Natural killer cell (primary cell): ENCODE data around the gene SSUH2. TPM values are rescaled to one million over a fixed set of nuclear protein-coding genes. Genes with fewer than 3 reads are reported as not detected.

Experiments used
- ATAC-seq, 3 donors: fragments of 150-1000 bp in 2 of 3; fragments of 200-7000 bp in 1 of 3; cut with Tn5 transposase; 1 replicate in 1 of 3; 2 replicates in 2 of 3; pipeline ENCODE4 v1.10.0; 2021; ENCODE audit warnings: mild to moderate bottlenecking in 2 of 3, moderate library complexity in 2 of 3
- DNase-seq, 2 donors: peaks; one replicate each; pipeline versions ENCODE4 v3.0.0 to v3.0.0-alpha.2; 2013 to 2021; ENCODE audit warnings: mixed read lengths in 1 of 2
- H3K27ac ChIP-seq: one replicate; pipeline ENCODE4 v1.5.1; 2013; ENCODE audit warnings: mild to moderate bottlenecking, low read length
- H3K27me3 ChIP-seq: one replicate; pipeline ENCODE4 v1.6.1; 2013; ENCODE audit warnings: low read length; ENCODE audit not compliant: control insufficient read depth, insufficient read depth
- H3K36me3 ChIP-seq: one replicate; pipeline ENCODE4 v1.6.1; 2013; ENCODE audit warnings: low read length; ENCODE audit not compliant: control insufficient read depth, insufficient read depth
- H3K4me1 ChIP-seq: one replicate; pipeline ENCODE4 v1.6.1; 2013; ENCODE audit warnings: low read length; ENCODE audit not compliant: control insufficient read depth, insufficient read depth
- H3K4me3 ChIP-seq: one replicate; pipeline ENCODE4 v1.5.1; 2013; ENCODE audit warnings: low read length
- H3K9me3 ChIP-seq: one replicate; pipeline ENCODE4 v1.6.1; 2013; ENCODE audit warnings: low read length; ENCODE audit not compliant: control insufficient read depth, insufficient read depth
- H3K27ac Mint-ChIP-seq, 2 donors: one replicate each; pipeline ENCODE4 v1.8.0; 2022; ENCODE audit warnings: mild to moderate bottlenecking in 2 of 2, mixed read lengths in 2 of 2, moderate library complexity in 1 of 2
- H3K27me3 Mint-ChIP-seq, 2 donors: one replicate each; pipeline ENCODE4 v1.8.0; 2022; ENCODE audit warnings: low read depth in 2 of 2, mixed read lengths in 2 of 2
- H3K36me3 Mint-ChIP-seq: one replicate; pipeline ENCODE4 v1.8.0; 2022; ENCODE audit warnings: mixed read lengths
- H3K4me1 Mint-ChIP-seq, 2 donors: one replicate each; pipeline ENCODE4 v1.8.0; 2022; ENCODE audit warnings: mixed read lengths in 2 of 2
- H3K4me3 Mint-ChIP-seq: one replicate; pipeline ENCODE4 v1.8.0; 2022; ENCODE audit warnings: mild to moderate bottlenecking, moderate library complexity, mixed read lengths
- H3K9me3 Mint-ChIP-seq, 2 donors: one replicate each; pipeline ENCODE4 v1.8.0; 2022; ENCODE audit warnings: mixed read lengths in 2 of 2
- CTCF ChIP-seq: fragments of 200-600 bp; IDR thresholded peaks from one replicate; pipeline ENCODE4 v1.8.0; 2022; ENCODE audit warnings: antibody characterized with exemption
- WGBS: methylation state at CpG from one replicate; pipeline ENCODE4 v1.1.7; 2013; ENCODE audit warnings: missing lambda C conversion rate; ENCODE audit not compliant: insufficient coverage; 5-methylcytosine and 5-hydroxymethylcytosine counted together
- intact Hi-C: fragments of 100-400 bp; cut with micrococcal nuclease; formaldehyde crosslinking; loops from one replicate; pipeline ENCODE4 v1.14.2; 2022
- total RNA-seq, 4 donors: library from RNA; stranded (reverse); fragments of 120-200 nt in 1 of 4; gene quantifications; one replicate each; pipeline versions ENCODE4 v1.2.3 to v1.2.4, GENCODE V29; 2013 to 2022

SSUH2 gene
- total RNA-seq, 3 donors from 2014 or later (not counting 1 experiment from before 2014, with no cell fraction given), result not detected

GRCh38 chr3:8658306-8659212 lies 14.0 kb upstream of the SSUH2 start:
- intact Hi-C loops, result no loop called here
- H3K4me3 Mint-ChIP-seq, result no peak overlapping the region
- H3K4me1 Mint-ChIP-seq, result peaks cover 0 to 6% of the 10 kb centered on the region in 2 donors
- peak in 1 of 3 donors; percentile 30 for ATAC-seq
- Histone ChIP-seq H3K36me3 (no peaks in the 10 kb centered on the region), H3K27ac (no peak overlapping the region), H3K27me3 (no peaks in the 10 kb centered on the region), H3K4me1 (peaks cover 4% of the 10 kb centered on the region), H3K4me3 (no peak overlapping the region), H3K9me3 (no peaks in the 10 kb centered on the region)
- H3K9me3 Mint-ChIP-seq, result no peaks in the 10 kb centered on the region
- H3K27ac Mint-ChIP-seq, result no peak overlapping the region
- no peak for TF ChIP-seq CTCF
- DNase-seq, result no peak
- no peaks in the 10 kb centered on the region for H3K36me3 Mint-ChIP-seq
- peaks cover 6 to 17% of the 10 kb centered on the region in 2 donors for H3K27me3 Mint-ChIP-seq
- 25% methylated on average over 12 of the region's 12 CpGs for WGBS

- no peak overlapping the region for H3K27ac Mint-ChIP-seq
- Histone ChIP-seq H3K36me3 (no peaks in the 10 kb centered on the region), H3K4me3 (no peak overlapping the region), H3K4me1 (peaks cover 4% of the 10 kb centered on the region), H3K27ac (no peak overlapping the region), H3K27me3 (no peaks in the 10 kb centered on the region), H3K9me3 (no peaks in the 10 kb centered on the region)
- intact Hi-C loops, result no loop called here
- H3K9me3 Mint-ChIP-seq, result no peaks in the 10 kb centered on the region
- DNase-seq (no peak), ATAC-seq (no peak)
- 64% methylated on average over 8 of the region's 8 CpGs for WGBS
- TF ChIP-seq CTCF, result no peak
- peaks cover 0 to 6% of the 10 kb centered on the region in 2 donors for H3K4me1 Mint-ChIP-seq
- no peaks in the 10 kb centered on the region for H3K36me3 Mint-ChIP-seq
- peaks cover 6 to 13% of the 10 kb centered on the region in 2 donors for H3K27me3 Mint-ChIP-seq
- H3K4me3 Mint-ChIP-seq, result no peak overlapping the region
These were observed 13.3 kb upstream of the SSUH2 start for GRCh38 chr3:8657804-8658305.

GRCh38 chr3:8656240-8656639 lies 11.6 kb upstream of the SSUH2 start:
- no peaks in the 10 kb centered on the region for H3K36me3 Mint-ChIP-seq
- H3K4me3 ChIP-seq, result no peak overlapping the region
- peaks cover 0 to 6% of the 10 kb centered on the region in 2 donors for H3K4me1 Mint-ChIP-seq
- H3K4me3 Mint-ChIP-seq, result no peak overlapping the region
- no peak for ATAC-seq
- H3K27ac ChIP-seq, result no peak overlapping the region
- intact Hi-C loops, result no loop called here
- peaks cover 4% of the 10 kb centered on the region for H3K4me1 ChIP-seq
- H3K27ac Mint-ChIP-seq, result no peak overlapping the region
- H3K9me3 ChIP-seq, result no peaks in the 10 kb centered on the region
- H3K27me3 Mint-ChIP-seq, result peaks cover 0 to 11% of the 10 kb centered on the region in 2 donors
- no peaks in the 10 kb centered on the region for H3K9me3 Mint-ChIP-seq
- TF ChIP-seq CTCF, result no peak
- H3K27me3 ChIP-seq, result no peaks in the 10 kb centered on the region
- 88% methylated on average over 8 of the region's 8 CpGs for WGBS
- H3K36me3 ChIP-seq, result no peaks in the 10 kb centered on the region
- no peak for DNase-seq
